Measurements from ENCODE around the gene NOB1. TPM values are rescaled to one million over a fixed set of nuclear protein-coding genes. Genes with fewer than 3 reads are reported as not detected.

The NOB1 gene
- total RNA-seq, 1 experiment from 2014 or later: 172 TPM

GRCh38 chr16:69699915-69700314, 54.8 kb downstream of the NOB1 start:
- no peaks in the 10 kb centered on the region for H3K27me3 ChIP-seq (ENCODE audit: insufficient read depth, low read length)
- intact Hi-C loops (cut with micrococcal nuclease): no loop called here
- BruUV-seq (replicated peaks): no TSS peak
- H3K4me2 ChIP-seq (ENCODE audit: low read length): no peak overlapping the region
- no peak overlapping the region for H3K27ac ChIP-seq (ENCODE audit: low read depth, low read length)
- TF ChIP-seq FOSL1 (IDR thresholded peaks at IDR 0.05; ENCODE audit: low read depth) (no peak), YY1 (IDR thresholded peaks at IDR 0.05; ENCODE audit: extremely low read depth, insufficient replicate concordance, low read depth, low read length) (no peak), ELF1 (IDR thresholded peaks at IDR 0.05; ENCODE audit: borderline replicate concordance, low read depth) (no peak), JUND (IDR thresholded peaks at IDR 0.05) (no peak), TCF7L2 (IDR thresholded peaks at IDR 0.05; ENCODE audit: borderline replicate concordance, extremely low read depth, insufficient read depth, insufficient read length) (no peak), SIN3A (IDR thresholded peaks at IDR 0.05; ENCODE audit: low read depth) (no peak), CEBPB (IDR thresholded peaks at IDR 0.05; ENCODE audit: low read depth) (no peak), REST (IDR thresholded peaks at IDR 0.05; ENCODE audit: low read depth) (no peak), CBX3 (IDR thresholded peaks at IDR 0.05; ENCODE audit: low read depth) (no peak), ZNF274 (IDR thresholded peaks at IDR 0.05; ENCODE audit: low read depth, low read length) (no peak), EZH2 (IDR thresholded peaks at IDR 0.05) (no peak), ZFX (IDR thresholded peaks at IDR 0.05) (no peak), ZBTB33 (IDR thresholded peaks at IDR 0.05; ENCODE audit: extremely low read depth, insufficient replicate concordance, low read length) (no peak), SP1 (IDR thresholded peaks at IDR 0.05; ENCODE audit: low read depth) (no peak), POLR2A (IDR thresholded peaks at IDR 0.05; ENCODE audit: borderline replicate concordance, extremely low read depth, insufficient read depth, insufficient read length) (no peak)
- TF ChIP-seq, protein P1, sequence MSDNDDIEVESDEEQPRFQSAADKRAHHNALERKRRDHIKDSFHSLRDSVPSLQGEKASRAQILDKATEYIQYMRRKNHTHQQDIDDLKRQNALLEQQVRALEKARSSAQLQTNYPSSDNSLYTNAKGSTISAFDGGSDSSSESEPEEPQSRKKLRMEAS (IDR thresholded peaks at IDR 0.05): no peak
- TF ChIP-seq, protein P2, sequence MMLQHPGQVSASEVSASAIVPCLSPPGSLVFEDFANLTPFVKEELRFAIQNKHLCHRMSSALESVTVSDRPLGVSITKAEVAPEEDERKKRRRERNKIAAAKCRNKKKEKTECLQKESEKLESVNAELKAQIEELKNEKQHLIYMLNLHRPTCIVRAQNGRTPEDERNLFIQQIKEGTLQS (IDR thresholded peaks at IDR 0.05): no peak
- DNase-seq (ENCODE audit: low read depth, low spot score): no peak
- ATAC-seq: no peak
- H2AFZ ChIP-seq (ENCODE audit: low read depth, low read length, poor library complexity, severe bottlenecking): no peak overlapping the region
- peaks cover 41 to 53% of the 10 kb centered on the region in 2 experiments for H3K36me3 ChIP-seq (ENCODE audit: control insufficient read depth in 1 of 2, insufficient read depth in 2 of 2, low read length in 2 of 2)
- H3K9me2 ChIP-seq (ENCODE audit: insufficient read depth): no peaks in the 10 kb centered on the region
- H3K4me1 ChIP-seq (ENCODE audit: control insufficient read depth in 1 of 2, insufficient read depth in 2 of 2, low read length in 2 of 2): peaks cover 0 to 3% of the 10 kb centered on the region in 2 experiments; a peak in 1 of 4 replicates
- ChIA-PET POLR2A (no interaction called here), RAD21 (ENCODE audit: low non-redundant PET in 1 of 2, low total read pairs in 2 of 2, uncharacterized antibody in 2 of 2, unreplicated experiment in 2 of 2) (no interaction called here), CTCF (no interaction called here)
- H3K9ac ChIP-seq (ENCODE audit: low read length): no peak overlapping the region
- H3K9me3 ChIP-seq (ENCODE audit: control insufficient read depth in 1 of 2, insufficient read depth in 1 of 2, low read depth in 1 of 2, low read length in 2 of 2): no peaks in the 10 kb centered on the region
- 0 out of 2 replicates have a peak, but pooled peaks cover 8% of the 10 kb centered on the region for H4K20me1 ChIP-seq (ENCODE audit: insufficient read depth)
- peaks cover 89% of the 10 kb centered on the region for H3K79me2 ChIP-seq (ENCODE audit: insufficient read depth, low read length)
- no peak overlapping the region for H3K4me3 ChIP-seq (replicated peaks in 1 of 2; ENCODE audit: low read depth in 1 of 2, low read length in 2 of 2)
